WTC11 (cell line): ENCODE results near the gene HAO1. TPM values are rescaled to one million over a fixed set of nuclear protein-coding genes. Genes with fewer than 3 reads are reported as not detected.

Experiments used
- ATAC-seq: fragments of 200-7000 bp; cut with Tn5 transposase; 2 replicates; pipeline ENCODE4 v1.10.0; 2021; ENCODE audit warnings: mild to moderate bottlenecking, moderate library complexity
- CTCF ChIA-PET: fragments of 300-600 bp; sonication (Branson Sonifier 250); formaldehyde crosslinking; loops from one replicate; lab custom pipeline; 2021; ENCODE audit warnings: antibody characterized with exemption; lab: Charles Lee
- POLR2A ChIA-PET: fragments of 350-600 bp; sonication (Branson Sonifier 250); formaldehyde crosslinking; loops from one replicate; lab custom pipeline; 2021; ENCODE audit warnings: antibody characterized with exemption; lab: Charles Lee
- DNase-seq: peaks from one replicate; pipeline ENCODE4 v3.0.0; 2021; ENCODE audit warnings: low spot score
- H3K27ac Mint-ChIP-seq: 2 replicates; pipeline ENCODE4 v1.8.0; 2021; ENCODE audit warnings: mixed read lengths
- H3K27me3 Mint-ChIP-seq: 2 replicates; pipeline ENCODE4 v1.8.0; 2021; ENCODE audit warnings: low read depth, mild to moderate bottlenecking, moderate library complexity, mixed read lengths
- H3K36me3 Mint-ChIP-seq: 2 replicates; pipeline ENCODE4 v1.8.0; 2021; ENCODE audit warnings: mixed read lengths
- H3K4me1 Mint-ChIP-seq: 2 replicates; pipeline ENCODE4 v1.8.0; 2022; ENCODE audit warnings: mixed read lengths
- H3K4me3 Mint-ChIP-seq: 2 replicates; pipeline ENCODE4 v1.8.0; 2021; ENCODE audit warnings: mild to moderate bottlenecking, moderate library complexity, mixed read lengths
- H3K9me3 Mint-ChIP-seq: 2 replicates; pipeline ENCODE4 v1.8.0; 2021; ENCODE audit warnings: mixed read lengths
- ARID4B ChIP-seq: sonication (generic); formaldehyde crosslinking; IDR thresholded peaks from 2 replicates; pipeline ENCODE4 v1.8.0; 2023; ENCODE audit warnings: missing genetic modification reagents, mild to moderate bottlenecking, borderline replicate concordance
- ATF6 ChIP-seq: sonication (generic); formaldehyde crosslinking; IDR thresholded peaks from 2 replicates; pipeline ENCODE4 v1.8.1; 2023; ENCODE audit warnings: mild to moderate bottlenecking, missing genetic modification reagents
- CREB1 ChIP-seq: sonication (generic); formaldehyde crosslinking; IDR thresholded peaks from 2 replicates; pipeline ENCODE4 v1.8.0; 2023; ENCODE audit warnings: mild to moderate bottlenecking, missing genetic modification reagents
- CREM ChIP-seq: sonication (generic); formaldehyde crosslinking; IDR thresholded peaks from 2 replicates; pipeline ENCODE4 v1.8.1; 2022; ENCODE audit warnings: mild to moderate bottlenecking, missing genetic modification reagents, moderate library complexity
- ELF4 ChIP-seq: sonication (generic); formaldehyde crosslinking; IDR thresholded peaks from 2 replicates; pipeline ENCODE4 v1.8.1; 2022; ENCODE audit warnings: low read depth, mild to moderate bottlenecking, moderate library complexity, missing genetic modification reagents
- ESRRA ChIP-seq: sonication (generic); formaldehyde crosslinking; IDR thresholded peaks from 2 replicates; pipeline ENCODE4 v1.8.1; 2022; ENCODE audit warnings: mild to moderate bottlenecking, missing genetic modification reagents, borderline replicate concordance
- IRF2 ChIP-seq: sonication (generic); formaldehyde crosslinking; IDR thresholded peaks from 2 replicates; pipeline ENCODE4 v1.8.0; 2022; ENCODE audit warnings: low read depth, missing genetic modification reagents, borderline replicate concordance
- NR2C2 ChIP-seq: sonication (generic); formaldehyde crosslinking; IDR thresholded peaks from 2 replicates; pipeline ENCODE4 v1.8.0; 2022; ENCODE audit warnings: mild to moderate bottlenecking, missing genetic modification reagents
- NR3C1 ChIP-seq: sonication (generic); formaldehyde crosslinking; conservative IDR thresholded peaks from 2 replicates; pipeline ENCODE4 v1.8.1; 2023; ENCODE audit warnings: low read depth, mild to moderate bottlenecking, missing genetic modification reagents
- ZBTB21 ChIP-seq: sonication (generic); formaldehyde crosslinking; IDR thresholded peaks from 2 replicates; pipeline ENCODE4 v1.8.1; 2023; ENCODE audit warnings: mild to moderate bottlenecking, missing genetic modification reagents, borderline replicate concordance
- ZNF232 ChIP-seq: sonication (generic); formaldehyde crosslinking; IDR thresholded peaks from 2 replicates; pipeline ENCODE4 v1.8.0; 2022; ENCODE audit warnings: mild to moderate bottlenecking, missing genetic modification reagents
- ZNF263 ChIP-seq: sonication (generic); formaldehyde crosslinking; IDR thresholded peaks from 2 replicates; pipeline ENCODE4 v1.8.1; 2022; ENCODE audit warnings: low read depth, mild to moderate bottlenecking, moderate library complexity, missing genetic modification reagents
- ZNF416 ChIP-seq: fragments of 250-450 bp; sonication (Bioruptor Pico); IDR thresholded peaks from 2 replicates; pipeline ENCODE4 v1.9.0; 2021; ENCODE audit warnings: mild to moderate bottlenecking, inconsistent platforms
- total RNA-seq: library from RNA; stranded (reverse); gene quantifications from 3 replicates; pipeline ENCODE4 v1.2.3, GENCODE V29; 2021
- TF ChIP-seq, protein P1 (sequence below): sonication (generic); formaldehyde crosslinking; IDR thresholded peaks from 2 replicates; pipeline ENCODE4 v1.8.1; 2022; ENCODE audit warnings: low read depth, missing genetic modification reagents, borderline replicate concordance
- TF ChIP-seq, protein P2 (sequence below): sonication (generic); formaldehyde crosslinking; IDR thresholded peaks from 2 replicates; pipeline ENCODE4 v1.8.0; 2022; ENCODE audit warnings: mild to moderate bottlenecking, missing genetic modification reagents
- TF ChIP-seq, protein P3 (sequence below): sonication (generic); formaldehyde crosslinking; IDR thresholded peaks from 2 replicates; pipeline ENCODE4 v1.8.1; 2023; ENCODE audit warnings: mild to moderate bottlenecking, missing genetic modification reagents
- TF ChIP-seq, protein P4 (sequence below): sonication (generic); formaldehyde crosslinking; IDR thresholded peaks from 2 replicates; pipeline ENCODE4 v1.8.1; 2022; ENCODE audit warnings: low read depth, mild to moderate bottlenecking, moderate library complexity, missing genetic modification reagents, borderline replicate concordance
- TF ChIP-seq, protein P5 (sequence below): sonication (generic); formaldehyde crosslinking; IDR thresholded peaks from 2 replicates; pipeline ENCODE4 v1.8.0; 2022; ENCODE audit warnings: missing genetic modification reagents
- TF ChIP-seq, protein P6 (sequence below): sonication (generic); formaldehyde crosslinking; IDR thresholded peaks from 2 replicates; pipeline ENCODE4 v1.8.0; 2022; ENCODE audit warnings: mild to moderate bottlenecking, missing genetic modification reagents

Gene HAO1
- total RNA-seq, 1 experiment from 2014 or later, result not detected

GRCh38 chr20:7841971-7842310 is 98.3 kb downstream of the HAO1 start:
- no peak for DNase-seq
- no peak for ATAC-seq
- Mint-ChIP-seq H3K4me1 (no peaks in the 10 kb centered on the region), H3K27me3 (no peaks in the 10 kb centered on the region), H3K36me3 (no peaks in the 10 kb centered on the region), H3K9me3 (no peaks in the 10 kb centered on the region), H3K4me3 (no peak overlapping the region), H3K27ac (no peak overlapping the region)
- ChIA-PET CTCF (interaction anchor here (1.5 kb wide), 1 partner anchor 95 kb away, joined by 3 read pairs; no protein-coding TSS in a partner anchor), POLR2A (no interaction called here)
- TF ChIP-seq ZBTB21 (CRISPR knock-in tag), result no peak
- TF ChIP-seq, protein P1, sequence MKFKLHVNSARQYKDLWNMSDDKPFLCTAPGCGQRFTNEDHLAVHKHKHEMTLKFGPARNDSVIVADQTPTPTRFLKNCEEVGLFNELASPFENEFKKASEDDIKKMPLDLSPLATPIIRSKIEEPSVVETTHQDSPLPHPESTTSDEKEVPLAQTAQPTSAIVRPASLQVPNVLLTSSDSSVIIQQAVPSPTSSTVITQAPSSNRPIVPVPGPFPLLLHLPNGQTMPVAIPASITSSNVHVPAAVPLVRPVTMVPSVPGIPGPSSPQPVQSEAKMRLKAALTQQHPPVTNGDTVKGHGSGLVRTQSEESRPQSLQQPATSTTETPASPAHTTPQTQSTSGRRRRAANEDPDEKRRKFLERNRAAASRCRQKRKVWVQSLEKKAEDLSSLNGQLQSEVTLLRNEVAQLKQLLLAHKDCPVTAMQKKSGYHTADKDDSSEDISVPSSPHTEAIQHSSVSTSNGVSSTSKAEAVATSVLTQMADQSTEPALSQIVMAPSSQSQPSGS, result no peak
- no peak for TF ChIP-seq ATF6 (CRISPR knock-in tag)
- no peak for TF ChIP-seq CREB1 (CRISPR knock-in tag)
- TF ChIP-seq, protein P2, sequence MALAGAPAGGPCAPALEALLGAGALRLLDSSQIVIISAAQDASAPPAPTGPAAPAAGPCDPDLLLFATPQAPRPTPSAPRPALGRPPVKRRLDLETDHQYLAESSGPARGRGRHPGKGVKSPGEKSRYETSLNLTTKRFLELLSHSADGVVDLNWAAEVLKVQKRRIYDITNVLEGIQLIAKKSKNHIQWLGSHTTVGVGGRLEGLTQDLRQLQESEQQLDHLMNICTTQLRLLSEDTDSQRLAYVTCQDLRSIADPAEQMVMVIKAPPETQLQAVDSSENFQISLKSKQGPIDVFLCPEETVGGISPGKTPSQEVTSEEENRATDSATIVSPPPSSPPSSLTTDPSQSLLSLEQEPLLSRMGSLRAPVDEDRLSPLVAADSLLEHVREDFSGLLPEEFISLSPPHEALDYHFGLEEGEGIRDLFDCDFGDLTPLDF (CRISPR knock-in tag), result no peak
- no peak for TF ChIP-seq ARID4B
- TF ChIP-seq NR3C1 (CRISPR knock-in tag), result no peak
- no peak for TF ChIP-seq NR2C2 (CRISPR knock-in tag)
- TF ChIP-seq, protein P3, sequence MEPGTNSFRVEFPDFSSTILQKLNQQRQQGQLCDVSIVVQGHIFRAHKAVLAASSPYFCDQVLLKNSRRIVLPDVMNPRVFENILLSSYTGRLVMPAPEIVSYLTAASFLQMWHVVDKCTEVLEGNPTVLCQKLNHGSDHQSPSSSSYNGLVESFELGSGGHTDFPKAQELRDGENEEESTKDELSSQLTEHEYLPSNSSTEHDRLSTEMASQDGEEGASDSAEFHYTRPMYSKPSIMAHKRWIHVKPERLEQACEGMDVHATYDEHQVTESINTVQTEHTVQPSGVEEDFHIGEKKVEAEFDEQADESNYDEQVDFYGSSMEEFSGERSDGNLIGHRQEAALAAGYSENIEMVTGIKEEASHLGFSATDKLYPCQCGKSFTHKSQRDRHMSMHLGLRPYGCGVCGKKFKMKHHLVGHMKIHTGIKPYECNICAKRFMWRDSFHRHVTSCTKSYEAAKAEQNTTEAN (CRISPR knock-in tag), result no peak
- TF ChIP-seq ZNF263, result no peak
- no peak for TF ChIP-seq IRF2 (CRISPR knock-in tag)

DNA sequence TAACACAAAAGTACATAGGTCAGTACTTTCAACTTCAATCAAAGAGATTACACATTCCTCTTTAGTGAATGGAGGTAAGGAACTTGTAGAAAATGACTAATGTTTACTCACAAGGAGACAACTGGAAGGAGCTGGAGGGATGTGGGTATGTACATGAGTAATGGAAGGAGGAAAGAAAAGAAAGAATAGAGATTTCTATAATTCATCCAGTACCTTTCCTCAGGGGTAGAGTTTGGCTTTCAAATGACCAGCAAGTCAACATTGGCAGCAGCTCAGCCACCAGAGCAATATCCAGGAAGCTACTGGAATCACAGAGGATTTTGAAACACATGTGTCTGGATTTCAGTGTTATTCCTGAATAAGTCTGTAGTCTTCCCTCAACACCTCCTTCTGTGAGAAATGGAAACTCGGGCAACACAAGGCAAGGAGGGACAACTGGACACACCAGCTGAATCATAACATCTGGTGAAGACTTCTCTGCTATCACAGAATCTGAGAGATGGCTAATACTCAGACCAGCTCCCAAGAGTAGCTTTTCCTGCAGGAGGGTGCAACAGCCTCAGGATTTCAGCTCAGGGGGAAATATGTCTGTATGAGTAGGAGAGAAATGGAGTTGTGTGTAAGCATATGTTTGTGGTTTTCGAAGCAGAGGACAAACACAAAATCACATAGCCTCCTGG is 98.8 kb downstream of the HAO1 start:
- H3K27me3 Mint-ChIP-seq, result no peaks in the 10 kb centered on the region
- ChIA-PET CTCF (no interaction called here), POLR2A (no interaction called here)
- no peak overlapping the region for H3K27ac Mint-ChIP-seq
- no peaks in the 10 kb centered on the region for H3K36me3 Mint-ChIP-seq
- ATAC-seq (no peak), DNase-seq (no peak)
- H3K9me3 Mint-ChIP-seq, result no peaks in the 10 kb centered on the region
- H3K4me1 Mint-ChIP-seq, result no peaks in the 10 kb centered on the region
- no peak overlapping the region for H3K4me3 Mint-ChIP-seq
- TF ChIP-seq, protein P4, sequence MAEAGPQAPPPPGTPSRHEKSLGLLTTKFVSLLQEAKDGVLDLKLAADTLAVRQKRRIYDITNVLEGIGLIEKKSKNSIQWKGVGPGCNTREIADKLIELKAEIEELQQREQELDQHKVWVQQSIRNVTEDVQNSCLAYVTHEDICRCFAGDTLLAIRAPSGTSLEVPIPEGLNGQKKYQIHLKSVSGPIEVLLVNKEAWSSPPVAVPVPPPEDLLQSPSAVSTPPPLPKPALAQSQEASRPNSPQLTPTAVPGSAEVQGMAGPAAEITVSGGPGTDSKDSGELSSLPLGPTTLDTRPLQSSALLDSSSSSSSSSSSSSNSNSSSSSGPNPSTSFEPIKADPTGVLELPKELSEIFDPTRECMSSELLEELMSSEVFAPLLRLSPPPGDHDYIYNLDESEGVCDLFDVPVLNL (CRISPR knock-in tag), result no peak
- TF ChIP-seq CREM (CRISPR knock-in tag) (no peak), ZNF416 (CRISPR knock-in tag) (no peak), ZNF232 (CRISPR knock-in tag) (no peak), ESRRA (no peak), IRF2 (CRISPR knock-in tag) (no peak), ELF4 (CRISPR knock-in tag) (no peak)
- TF ChIP-seq, protein P5, sequence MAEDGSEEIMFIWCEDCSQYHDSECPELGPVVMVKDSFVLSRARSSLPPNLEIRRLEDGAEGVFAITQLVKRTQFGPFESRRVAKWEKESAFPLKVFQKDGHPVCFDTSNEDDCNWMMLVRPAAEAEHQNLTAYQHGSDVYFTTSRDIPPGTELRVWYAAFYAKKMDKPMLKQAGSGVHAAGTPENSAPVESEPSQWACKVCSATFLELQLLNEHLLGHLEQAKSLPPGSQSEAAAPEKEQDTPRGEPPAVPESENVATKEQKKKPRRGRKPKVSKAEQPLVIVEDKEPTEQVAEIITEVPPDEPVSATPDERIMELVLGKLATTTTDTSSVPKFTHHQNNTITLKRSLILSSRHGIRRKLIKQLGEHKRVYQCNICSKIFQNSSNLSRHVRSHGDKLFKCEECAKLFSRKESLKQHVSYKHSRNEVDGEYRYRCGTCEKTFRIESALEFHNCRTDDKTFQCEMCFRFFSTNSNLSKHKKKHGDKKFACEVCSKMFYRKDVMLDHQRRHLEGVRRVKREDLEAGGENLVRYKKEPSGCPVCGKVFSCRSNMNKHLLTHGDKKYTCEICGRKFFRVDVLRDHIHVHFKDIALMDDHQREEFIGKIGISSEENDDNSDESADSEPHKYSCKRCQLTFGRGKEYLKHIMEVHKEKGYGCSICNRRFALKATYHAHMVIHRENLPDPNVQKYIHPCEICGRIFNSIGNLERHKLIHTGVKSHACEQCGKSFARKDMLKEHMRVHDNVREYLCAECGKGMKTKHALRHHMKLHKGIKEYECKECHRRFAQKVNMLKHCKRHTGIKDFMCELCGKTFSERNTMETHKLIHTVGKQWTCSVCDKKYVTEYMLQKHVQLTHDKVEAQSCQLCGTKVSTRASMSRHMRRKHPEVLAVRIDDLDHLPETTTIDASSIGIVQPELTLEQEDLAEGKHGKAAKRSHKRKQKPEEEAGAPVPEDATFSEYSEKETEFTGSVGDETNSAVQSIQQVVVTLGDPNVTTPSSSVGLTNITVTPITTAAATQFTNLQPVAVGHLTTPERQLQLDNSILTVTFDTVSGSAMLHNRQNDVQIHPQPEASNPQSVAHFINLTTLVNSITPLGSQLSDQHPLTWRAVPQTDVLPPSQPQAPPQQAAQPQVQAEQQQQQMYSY (CRISPR knock-in tag), result no peak
- TF ChIP-seq, protein P6, sequence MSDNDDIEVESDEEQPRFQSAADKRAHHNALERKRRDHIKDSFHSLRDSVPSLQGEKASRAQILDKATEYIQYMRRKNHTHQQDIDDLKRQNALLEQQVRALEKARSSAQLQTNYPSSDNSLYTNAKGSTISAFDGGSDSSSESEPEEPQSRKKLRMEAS, result no peak
